Gastrocnemius medialis (tissue), 4 donors: ENCODE measurements around the gene UAP1L1.
A peak's percentile ranks its signal among the peaks of the same experiment; 100 is the strongest.

Experiments
- POLR2A ChIP-seq, 2 donors: fragments of 450-650 bp; IDR thresholded peaks; one replicate each; pipeline ENCODE4 v1.6.1; 2017; ENCODE audit warnings: antibody characterized with exemption in 2 of 2, mild to moderate bottlenecking in 2 of 2, moderate library complexity in 2 of 2
- TF ChIP-seq, protein P1 (sequence below), 5 experiments: fragments of 450-650 bp in 3 of 5; fragments of 200-600 bp in 2 of 5; sonication (generic) in 2 of 5; IDR thresholded peaks in 4 of 5; conservative IDR thresholded peaks in 1 of 5; 1 replicate in 4 of 5; 2 replicates in 1 of 5; pipeline ENCODE4 v1.5.1; 2016 to 2019; ENCODE audit warnings: antibody characterized with exemption in 5 of 5, mild to moderate bottlenecking in 3 of 5, moderate library complexity in 3 of 5

DNA sequence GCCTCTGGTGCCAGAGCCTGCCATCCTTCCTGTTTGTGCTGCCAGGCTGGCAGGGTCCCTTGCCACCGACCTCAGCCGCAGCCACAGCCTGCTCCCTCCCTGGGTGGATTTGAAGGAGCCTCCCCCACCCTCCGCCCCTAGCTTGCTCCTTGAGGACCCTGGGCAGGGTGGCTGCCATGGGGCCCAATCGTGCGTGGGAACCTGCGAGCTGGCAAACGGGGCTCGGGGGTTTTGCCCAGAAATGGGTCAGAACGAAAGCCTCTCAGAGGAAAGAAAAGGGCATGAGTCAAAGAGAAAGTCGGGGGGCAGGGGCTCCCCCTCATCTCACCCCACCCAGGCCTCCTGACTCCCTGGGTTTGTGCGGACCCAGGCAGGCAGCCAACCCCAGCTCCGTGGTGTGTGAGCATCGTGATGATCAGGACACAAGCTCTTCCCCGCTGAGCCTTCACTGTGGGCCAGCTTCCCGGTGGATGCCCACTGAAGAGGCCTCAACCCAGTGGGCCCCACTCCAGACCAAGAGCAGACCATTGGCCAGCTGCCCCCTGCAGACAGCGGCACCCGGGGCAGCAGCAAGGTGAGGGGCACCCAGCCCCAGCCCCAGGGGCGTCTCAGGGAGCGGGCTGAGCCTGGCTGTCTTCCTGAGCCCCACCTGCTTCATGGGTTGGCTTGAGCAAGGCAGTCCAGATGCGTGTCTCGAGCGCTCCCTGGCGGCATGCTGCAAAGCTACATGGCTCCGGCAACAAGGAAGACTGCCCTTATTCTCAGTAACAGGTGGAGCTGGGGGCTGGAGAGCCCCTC is 42.4 kb upstream of the UAP1L1 start:
- TF ChIP-seq, protein P1, sequence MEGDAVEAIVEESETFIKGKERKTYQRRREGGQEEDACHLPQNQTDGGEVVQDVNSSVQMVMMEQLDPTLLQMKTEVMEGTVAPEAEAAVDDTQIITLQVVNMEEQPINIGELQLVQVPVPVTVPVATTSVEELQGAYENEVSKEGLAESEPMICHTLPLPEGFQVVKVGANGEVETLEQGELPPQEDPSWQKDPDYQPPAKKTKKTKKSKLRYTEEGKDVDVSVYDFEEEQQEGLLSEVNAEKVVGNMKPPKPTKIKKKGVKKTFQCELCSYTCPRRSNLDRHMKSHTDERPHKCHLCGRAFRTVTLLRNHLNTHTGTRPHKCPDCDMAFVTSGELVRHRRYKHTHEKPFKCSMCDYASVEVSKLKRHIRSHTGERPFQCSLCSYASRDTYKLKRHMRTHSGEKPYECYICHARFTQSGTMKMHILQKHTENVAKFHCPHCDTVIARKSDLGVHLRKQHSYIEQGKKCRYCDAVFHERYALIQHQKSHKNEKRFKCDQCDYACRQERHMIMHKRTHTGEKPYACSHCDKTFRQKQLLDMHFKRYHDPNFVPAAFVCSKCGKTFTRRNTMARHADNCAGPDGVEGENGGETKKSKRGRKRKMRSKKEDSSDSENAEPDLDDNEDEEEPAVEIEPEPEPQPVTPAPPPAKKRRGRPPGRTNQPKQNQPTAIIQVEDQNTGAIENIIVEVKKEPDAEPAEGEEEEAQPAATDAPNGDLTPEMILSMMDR (IDR thresholded peaks at IDR 0.05 in 4 of 5, conservative IDR thresholded peaks at IDR 0.05 in 1 of 5): peak; percentile 81 to 96 (median 91)
- no peak for TF ChIP-seq POLR2A (IDR thresholded peaks at IDR 0.05)
